SK-N-MC (cell line): Measurements from ENCODE around the gene GPC3.

ENCODE experiments used
- EZH2 ChIP-seq: fragments of 200-600 bp; sonication (generic); IDR thresholded peaks from one replicate; pipeline ENCODE4 v1.6.1; 2017; ENCODE audit warnings: antibody characterized with exemption
- FOXP2 ChIP-seq: optimal IDR thresholded peaks from 2 replicates; pipeline ENCODE3; 2011; ENCODE audit warnings: mild to moderate bottlenecking, moderate library complexity; ENCODE audit not compliant: insufficient read depth; ENCODE audit errors: extremely low read length, control extremely low read depth
- POLR2AphosphoS5 ChIP-seq: IDR thresholded peaks from 2 replicates; pipeline ENCODE4 v1.6.1; 2012; ENCODE audit warnings: mild to moderate bottlenecking, low read depth, low read length, borderline replicate concordance

- no peak for TF ChIP-seq EZH2
- TF ChIP-seq POLR2AphosphoS5 = no peak
- TF ChIP-seq FOXP2 = no peak
Observed at GRCh38 chrX:133570549-133570948, 414.8 kb downstream of the GPC3 start.
